Limb (tissue), 2 donors: ENCODE results near the gene OTX2.

Source experiments
- DNase-seq, 2 donors: peaks; one replicate each; pipeline ENCODE4 v3.0.0-alpha.2; 2016; ENCODE audit errors: extremely low spot score in 2 of 2

The OTX2 gene

GRCh38 chr14:56812364-56813141, 2.3 kb upstream of the OTX2 start:
- DNase-seq = no peak

- DNase-seq = no peak
These were observed 1.5 kb upstream of the OTX2 start for GRCh38 chr14:56811593-56812363.

DNA sequence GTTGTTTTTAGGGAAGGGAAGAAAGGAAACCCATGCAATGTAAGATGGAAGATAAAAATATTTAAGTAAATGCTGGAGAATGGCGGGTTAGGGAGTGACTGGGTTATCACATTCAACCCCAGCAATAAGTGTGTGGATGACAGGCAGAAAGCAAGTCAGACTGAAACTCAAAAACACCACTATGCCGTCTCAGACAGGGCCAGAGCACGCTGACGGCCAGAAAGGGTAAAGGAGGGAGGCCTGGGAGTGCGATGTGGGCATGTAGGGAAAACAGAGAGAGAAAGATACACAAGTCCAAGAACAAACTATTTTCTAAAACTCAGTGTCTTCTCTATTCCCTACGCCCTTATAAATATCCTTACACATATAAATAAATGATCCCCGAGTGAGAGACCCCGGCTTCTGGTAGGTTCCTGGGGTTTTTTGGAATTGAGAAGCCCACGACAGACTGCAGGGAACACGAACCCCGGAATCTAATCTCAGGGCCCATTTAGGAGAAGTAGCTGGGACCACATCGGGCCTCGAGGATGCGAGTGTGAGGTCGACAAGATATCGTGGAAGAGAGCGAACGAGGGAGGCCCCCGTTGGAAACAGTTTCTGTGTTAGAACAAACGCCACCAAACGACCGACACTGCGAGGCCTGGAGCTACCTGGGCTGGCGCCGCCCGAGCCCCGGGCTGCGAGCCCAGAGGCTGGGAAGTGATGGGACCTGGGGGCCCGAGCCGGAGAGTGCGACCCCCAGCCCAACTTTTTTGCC, 735 bp upstream of the OTX2 start:
- DNase-seq = no peak

- DNase-seq = peak in 1 of 2 donors; percentile 49
These were observed 771 bp downstream of the OTX2 start for GRCh38 chr14:56809270-56810146.

DNA sequence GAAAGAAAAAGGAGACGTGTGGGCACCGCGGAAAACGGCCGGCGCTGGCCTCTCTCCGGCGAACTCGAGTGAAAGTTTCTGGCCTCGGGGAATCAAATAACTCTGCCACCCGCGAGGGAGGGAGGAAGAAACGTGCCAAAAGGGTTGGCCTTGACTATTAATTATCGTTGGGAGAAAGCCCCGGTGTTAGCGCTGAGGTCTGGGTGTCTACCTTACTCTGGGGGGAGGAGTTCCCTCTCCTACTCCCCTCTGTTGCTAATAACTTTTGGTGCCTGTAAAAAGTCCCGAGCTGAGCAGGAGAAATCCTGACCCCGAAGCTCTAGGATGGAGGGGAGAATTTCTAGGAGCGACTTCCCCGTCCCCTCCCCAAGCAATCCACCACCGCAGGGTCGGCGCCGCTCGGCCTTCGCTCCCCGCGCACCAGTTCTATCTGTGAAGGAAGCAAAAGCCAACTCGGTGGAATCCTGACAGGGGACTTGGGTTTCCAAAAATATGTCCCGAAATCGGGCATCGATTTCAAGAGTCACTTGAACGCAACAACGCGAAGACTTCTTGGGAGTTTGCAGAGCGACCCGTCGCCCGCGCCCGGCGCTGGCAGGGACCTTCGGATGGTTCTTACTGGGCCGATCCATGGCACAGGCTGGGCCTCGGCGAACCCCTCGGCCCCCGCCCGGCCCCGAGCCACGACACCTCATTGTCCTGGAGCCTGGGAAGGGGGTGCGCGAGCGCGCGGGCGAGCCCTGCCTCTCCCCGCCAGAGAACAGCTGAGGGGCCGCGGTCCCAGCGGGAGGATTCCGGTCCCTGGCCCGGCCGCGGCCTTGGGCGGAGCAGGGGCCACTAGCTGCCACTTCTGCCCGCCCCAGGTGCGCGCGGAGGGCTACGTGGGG, 1.7 kb downstream of the OTX2 start:
- DNase-seq = peak in 1 of 2 donors; percentile 54

DNA sequence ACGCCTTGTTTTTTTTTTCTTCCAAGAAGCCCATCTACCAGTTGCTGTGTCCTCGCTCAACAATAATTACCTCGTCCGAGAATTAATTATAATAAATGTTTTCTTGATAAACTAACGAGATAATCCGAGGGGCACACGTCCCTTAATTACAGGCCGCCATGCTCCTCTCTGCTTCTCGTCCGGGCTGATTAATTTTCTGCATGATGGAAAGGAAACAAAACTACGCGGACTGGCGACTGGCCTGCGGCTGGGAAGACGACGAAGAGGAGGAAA, 2.2 kb downstream of the OTX2 start:
- DNase-seq = no peak

DNA sequence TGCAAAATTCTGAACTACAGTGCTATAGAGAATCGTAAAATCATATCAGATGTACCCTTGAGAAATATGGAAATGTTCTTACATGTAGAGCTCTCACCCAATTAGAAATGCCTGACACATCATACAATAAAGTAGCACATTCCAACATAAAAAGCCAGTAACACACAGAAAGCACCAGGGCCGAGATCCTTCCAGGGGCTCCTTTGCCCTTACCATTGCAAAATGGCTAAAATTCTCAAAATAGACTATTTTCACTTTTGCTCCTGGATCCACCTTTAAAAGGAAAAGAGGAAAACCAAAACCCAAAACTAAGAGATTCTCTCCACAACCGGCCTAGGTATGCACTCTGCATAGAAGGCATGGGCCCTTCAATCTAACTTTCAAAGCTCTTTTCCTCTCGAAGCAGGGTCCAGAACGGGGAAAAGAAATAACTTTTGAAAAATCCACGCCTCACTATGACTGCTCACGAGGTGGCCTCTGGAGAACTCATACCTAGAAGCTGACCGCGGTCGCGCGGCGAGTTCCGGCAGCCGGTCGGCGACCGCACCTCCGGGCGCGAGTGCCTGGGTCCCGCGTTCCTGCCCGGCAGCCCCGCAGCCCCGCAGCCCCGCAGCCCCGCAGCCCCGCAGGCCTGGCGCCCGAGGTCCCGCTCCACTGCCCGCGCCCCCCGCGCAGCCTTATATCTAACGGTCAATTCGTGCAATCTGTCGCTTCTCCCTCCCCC, 2.7 kb downstream of the OTX2 start:
- DNase-seq = no peak

DNA sequence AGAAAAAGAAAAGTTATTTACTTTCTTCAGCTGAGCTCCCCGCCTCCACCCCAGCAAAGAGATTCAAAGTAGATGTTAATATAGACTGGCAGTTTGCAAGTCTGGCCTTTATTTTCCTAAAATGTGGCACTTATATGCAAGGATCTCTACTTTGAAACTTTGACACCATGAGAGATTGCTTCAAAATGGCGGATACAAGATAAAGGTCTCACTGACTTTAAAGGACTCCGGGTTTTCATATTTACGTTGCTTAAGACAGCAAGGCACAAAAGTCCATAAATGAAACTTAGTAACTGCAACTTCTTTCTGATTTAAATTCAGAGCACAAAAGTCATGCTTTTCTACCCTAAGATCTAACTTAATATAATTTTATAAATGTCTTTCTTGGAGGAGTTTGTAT, 3.5 kb downstream of the OTX2 start:
- no peak for DNase-seq

DNA sequence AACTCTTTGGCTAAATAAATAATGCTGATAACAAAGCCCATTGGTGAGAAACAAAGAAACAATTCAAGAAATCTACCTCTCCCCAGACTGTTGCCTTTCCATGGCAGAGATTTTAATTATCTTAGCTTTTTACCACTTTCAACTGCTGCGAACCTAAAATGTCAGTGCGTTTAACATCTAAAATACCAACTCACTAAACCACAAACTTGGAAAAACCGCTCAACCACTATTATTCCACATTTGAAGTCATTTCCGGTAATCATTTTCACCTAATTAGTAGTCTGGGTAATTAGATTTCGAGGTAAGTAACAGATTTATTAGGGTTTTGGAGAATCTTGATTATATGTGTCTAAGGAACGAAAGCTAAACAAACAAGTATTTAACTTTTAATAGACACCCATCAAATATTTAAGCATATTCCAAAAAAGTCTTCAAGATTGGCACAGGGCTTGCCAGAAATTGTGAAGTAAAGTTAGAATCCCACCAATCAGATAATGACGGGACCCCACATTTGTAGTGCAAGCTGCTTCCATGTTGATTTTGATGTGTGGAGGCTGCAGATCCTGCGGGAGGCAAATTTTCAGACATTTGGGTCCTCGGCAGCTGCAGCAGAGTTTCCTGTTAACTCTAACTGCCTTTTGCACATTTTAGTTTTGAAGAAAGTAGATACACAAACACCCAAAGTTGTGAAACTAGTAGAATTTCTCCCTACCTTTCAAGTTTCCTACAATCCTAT, 4.1 kb downstream of the OTX2 start:
- no peak for DNase-seq

GRCh38 chr14:56805201-56805991, 4.9 kb downstream of the OTX2 start:
- DNase-seq = no peak

DNA sequence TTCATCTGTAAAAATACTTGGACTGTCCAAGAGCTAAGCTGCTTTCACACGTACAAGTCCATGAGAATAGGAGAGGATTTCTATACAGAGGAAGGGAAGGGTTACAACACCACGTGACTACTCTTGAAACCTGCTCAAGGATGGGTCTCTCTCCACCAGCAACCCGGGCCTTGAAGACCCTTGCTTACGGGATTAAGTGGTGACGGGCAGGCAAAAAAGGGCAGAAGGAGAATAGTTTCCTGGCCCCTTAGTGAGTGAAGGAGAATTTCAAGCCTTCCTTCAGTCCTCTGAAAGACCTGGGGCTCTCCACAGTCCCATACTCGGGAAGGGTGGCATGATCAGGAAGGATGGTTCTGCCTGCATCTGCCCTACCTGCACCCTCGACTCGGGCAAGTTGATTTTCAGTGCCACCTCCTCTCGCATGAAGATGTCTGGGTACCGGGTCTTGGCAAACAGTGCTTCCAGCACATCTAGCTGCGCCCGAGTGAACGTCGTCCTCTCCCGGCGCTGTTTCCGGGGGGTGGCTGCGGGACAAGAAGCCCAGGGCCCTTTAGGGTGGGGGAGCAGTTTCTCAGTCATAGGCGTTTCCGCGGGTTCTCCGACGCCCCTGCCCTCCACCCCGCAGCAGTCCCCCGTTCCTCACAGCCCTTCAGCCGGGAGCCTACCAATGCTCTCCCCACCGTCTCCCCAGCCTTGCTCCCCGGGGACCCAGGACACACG, 6.3 kb downstream of the OTX2 start:
- DNase-seq = no peak

DNA sequence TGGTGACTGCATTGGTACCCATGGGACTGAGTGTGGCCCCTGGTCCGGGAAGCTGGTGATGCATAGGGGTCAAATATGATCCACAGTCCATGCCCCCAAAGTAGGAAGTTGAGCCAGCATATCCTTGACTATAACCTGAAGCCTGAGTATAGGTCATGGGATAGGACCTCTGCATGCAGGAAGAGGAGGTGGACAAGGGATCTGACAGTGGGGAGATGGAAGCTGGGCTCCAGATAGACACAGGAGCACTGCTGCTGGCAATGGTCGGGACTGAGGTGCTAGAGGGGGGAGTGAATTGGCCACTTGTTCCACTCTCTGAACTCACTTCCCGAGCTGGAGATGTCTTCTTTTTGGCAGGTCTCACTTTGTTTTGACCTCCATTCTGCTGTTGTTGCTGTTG, 8.4 kb downstream of the OTX2 start:
- DNase-seq = no peak

GRCh38 chr14:56799343-56799645, 11.0 kb downstream of the OTX2 start:
- DNase-seq = no peak

GRCh38 chr14:56798447-56799342, 11.6 kb downstream of the OTX2 start:
- no peak for DNase-seq

DNA sequence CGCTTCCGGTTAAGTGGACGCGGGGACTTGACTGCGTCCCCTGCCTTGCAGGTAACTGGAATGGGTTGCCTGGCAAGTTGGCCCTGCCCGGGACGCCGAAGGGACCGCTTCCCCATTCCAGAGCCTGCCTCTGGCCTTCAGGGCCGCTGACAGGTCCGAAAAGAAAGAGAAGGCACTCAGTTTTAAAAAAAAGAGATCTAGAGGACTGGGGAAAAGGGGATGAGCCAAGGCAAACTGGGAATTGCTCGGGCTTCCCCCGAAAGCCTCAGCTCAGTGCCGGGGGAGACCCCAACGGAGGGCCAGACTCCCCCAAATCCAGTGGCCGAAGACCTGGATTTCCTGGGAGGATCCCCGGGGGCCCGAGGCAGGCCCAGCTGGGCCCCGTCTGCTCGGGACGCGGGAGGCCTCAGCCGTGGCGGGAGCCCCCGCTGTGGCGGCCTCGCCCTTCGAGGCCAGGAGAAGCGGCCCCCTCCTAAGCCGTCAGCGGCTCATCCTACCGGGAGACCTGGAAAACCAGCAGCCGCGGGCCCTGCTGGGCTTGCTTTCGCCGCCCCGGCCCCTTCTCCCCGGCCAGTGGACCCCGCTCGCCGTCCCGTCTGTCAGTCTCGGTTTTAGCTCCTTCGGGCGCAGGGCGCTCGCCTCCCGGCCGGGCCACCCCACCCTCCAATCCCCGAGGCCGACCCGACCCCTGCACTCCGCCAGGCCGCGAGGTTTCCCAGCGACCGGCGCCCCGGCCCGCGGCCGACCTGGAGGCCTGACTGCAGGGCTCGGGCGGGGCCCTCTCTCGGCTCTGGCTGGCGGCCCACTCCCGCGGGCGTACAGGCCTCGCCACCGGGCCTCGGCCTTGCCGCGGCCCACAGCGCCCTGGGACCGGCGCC, 12.5 kb downstream of the OTX2 start:
- no peak for DNase-seq
